ENCODE results near the gene TCEA2.

TCEA2 gene

GRCh38 chr20:64082126-64082731 lies 19.2 kb downstream of the TCEA2 start:
- Histone ChIP-seq H3F3A (ENCODE audit: low read depth) (peaks cover 20% of the 10 kb centered on the region), H3K4me3 (ENCODE audit: low read length, poor library complexity, severe bottlenecking) (peak overlapping the region; percentile 29), H3K4me1 (ENCODE audit: insufficient read depth, low read length, poor library complexity, severe bottlenecking) (peaks cover 38% of the 10 kb centered on the region), H3K9me2 (replicated peaks; ENCODE audit: low read depth, low read length) (no peaks in the 10 kb centered on the region), H3K4me2 (ENCODE audit: low read depth, low read length, poor library complexity, severe bottlenecking) (peak overlapping the region; percentile 90), H4K20me1 (ENCODE audit: insufficient read depth, low read length, poor library complexity, severe bottlenecking) (no peaks in the 10 kb centered on the region), H3K36me3 (ENCODE audit: insufficient read depth, low read length) (no peaks in the 10 kb centered on the region), H3K9me3 (ENCODE audit: insufficient read depth, low read depth, low read length) (no peaks in the 10 kb centered on the region), H3K27me3 (ENCODE audit: insufficient read depth, low read length, poor library complexity, severe bottlenecking) (no peaks in the 10 kb centered on the region), H3K9ac (ENCODE audit: low read depth, low read length, poor library complexity, severe bottlenecking) (peak overlapping the region; percentile 61), H2AFZ (ENCODE audit: low read length) (0 out of 2 replicates have a peak overlapping the region, but pooled peaks have one; percentile 35), H3K79me2 (ENCODE audit: insufficient read depth, low read length) (0 out of 2 replicates have a peak, but pooled peaks cover 8% of the 10 kb centered on the region)
- no peak for TF ChIP-seq EZH2phosphoT487 (IDR thresholded peaks at IDR 0.05; ENCODE audit: borderline replicate concordance)
- TF ChIP-seq CTCF (conservative IDR thresholded peaks at IDR 0.05; ENCODE audit: low read length), result peak; percentile 27; the same call in 1 of the 2 replicates

GRCh38 chr20:64082820-64083377 lies 19.9 kb downstream of the TCEA2 start:
- Histone ChIP-seq H2AFZ (ENCODE audit: low read length) (peak overlapping the region; percentile 89; the same call in 1 of the 2 replicates), H3K4me1 (ENCODE audit: insufficient read depth, low read length, poor library complexity, severe bottlenecking) (peaks cover 32% of the 10 kb centered on the region), H4K20me1 (ENCODE audit: insufficient read depth, low read length, poor library complexity, severe bottlenecking) (no peaks in the 10 kb centered on the region), H3K4me3 (ENCODE audit: low read length, poor library complexity, severe bottlenecking) (peak overlapping the region; percentile 70), H3K79me2 (ENCODE audit: insufficient read depth, low read length) (0 out of 2 replicates have a peak, but pooled peaks cover 2% of the 10 kb centered on the region), H3K4me2 (ENCODE audit: low read depth, low read length, poor library complexity, severe bottlenecking) (peak overlapping the region; percentile 90), H3F3A (ENCODE audit: low read depth) (peaks cover 20% of the 10 kb centered on the region), H3K9me3 (ENCODE audit: insufficient read depth, low read depth, low read length) (no peaks in the 10 kb centered on the region), H3K9ac (ENCODE audit: low read depth, low read length, poor library complexity, severe bottlenecking) (peak overlapping the region; percentile 61), H3K27me3 (ENCODE audit: insufficient read depth, low read length, poor library complexity, severe bottlenecking) (no peaks in the 10 kb centered on the region), H3K9me2 (replicated peaks; ENCODE audit: low read depth, low read length) (no peaks in the 10 kb centered on the region), H3K36me3 (ENCODE audit: insufficient read depth, low read length) (no peaks in the 10 kb centered on the region)
- TF ChIP-seq EZH2phosphoT487 (IDR thresholded peaks at IDR 0.05; ENCODE audit: borderline replicate concordance), result no peak
- no peak for TF ChIP-seq CTCF (conservative IDR thresholded peaks at IDR 0.05; ENCODE audit: low read length)

GRCh38 chr20:64083378-64083803 lies 20.4 kb downstream of the TCEA2 start:
- no peaks in the 10 kb centered on the region for H3K27me3 ChIP-seq (ENCODE audit: insufficient read depth, low read length, poor library complexity, severe bottlenecking)
- H4K20me1 ChIP-seq (ENCODE audit: insufficient read depth, low read length, poor library complexity, severe bottlenecking), result no peaks in the 10 kb centered on the region
- no peaks in the 10 kb centered on the region for H3K36me3 ChIP-seq (ENCODE audit: insufficient read depth, low read length)
- no peaks in the 10 kb centered on the region for H3K79me2 ChIP-seq (ENCODE audit: insufficient read depth, low read length)
- H3F3A ChIP-seq (ENCODE audit: low read depth), result peaks cover 20% of the 10 kb centered on the region
- no peaks in the 10 kb centered on the region for H3K9me3 ChIP-seq (ENCODE audit: insufficient read depth, low read depth, low read length)
- no peaks in the 10 kb centered on the region for H3K9me2 ChIP-seq (replicated peaks; ENCODE audit: low read depth, low read length)
- peaks cover 28% of the 10 kb centered on the region for H3K4me1 ChIP-seq (ENCODE audit: insufficient read depth, low read length, poor library complexity, severe bottlenecking)
- H3K4me2 ChIP-seq (ENCODE audit: low read depth, low read length, poor library complexity, severe bottlenecking), result peak overlapping the region; percentile 90
- peak overlapping the region; percentile 89 for H2AFZ ChIP-seq (ENCODE audit: low read length)
- peak overlapping the region; percentile 61 for H3K9ac ChIP-seq (ENCODE audit: low read depth, low read length, poor library complexity, severe bottlenecking)
- peak overlapping the region; percentile 70 for H3K4me3 ChIP-seq (ENCODE audit: low read length, poor library complexity, severe bottlenecking)
- TF ChIP-seq CTCF (conservative IDR thresholded peaks at IDR 0.05; ENCODE audit: low read length), result peak; percentile 59
- TF ChIP-seq EZH2phosphoT487 (IDR thresholded peaks at IDR 0.05; ENCODE audit: borderline replicate concordance), result no peak
